Calu3 (cell line): ENCODE measurements around the gene ORAI3. TPM values are rescaled to one million over a fixed set of nuclear protein-coding genes. Genes with fewer than 3 reads are reported as not detected.

Experiments used
- BruUV-seq: library from RNA; stranded (reverse); fragments of 400-500 nt; replicated peaks from 2 replicates; lab custom pipeline; 2021; lab: Mats Ljungman, UMichigan
- CTCF ChIA-PET: fragments of 300-600 bp; sonication (Branson Sonifier 250); formaldehyde crosslinking; loops from one replicate; lab custom pipeline; 2022; ENCODE audit warnings: antibody characterized with exemption; lab: Charles Lee
- DNase-seq: peaks from one replicate; pipeline ENCODE4 v3.0.0; 2022
- H3K27ac Mint-ChIP-seq: one replicate; pipeline ENCODE4 v1.8.0; 2022; ENCODE audit warnings: mixed read lengths; ENCODE audit not compliant: unreplicated experiment
- H3K27me3 Mint-ChIP-seq: one replicate; pipeline ENCODE4 v1.8.0; 2022; ENCODE audit warnings: mixed read lengths; ENCODE audit not compliant: unreplicated experiment
- H3K36me3 Mint-ChIP-seq: one replicate; pipeline ENCODE4 v1.8.0; 2022; ENCODE audit warnings: mild to moderate bottlenecking, moderate library complexity, mixed read lengths; ENCODE audit not compliant: insufficient read depth, unreplicated experiment
- H3K4me1 Mint-ChIP-seq: one replicate; pipeline ENCODE4 v1.8.0; 2022; ENCODE audit warnings: mild to moderate bottlenecking, low read depth, mixed read lengths; ENCODE audit not compliant: unreplicated experiment
- H3K4me3 Mint-ChIP-seq: one replicate; pipeline ENCODE4 v1.8.0; 2022; ENCODE audit warnings: mild to moderate bottlenecking, low read depth, moderate library complexity, mixed read lengths; ENCODE audit not compliant: unreplicated experiment
- H3K9me3 Mint-ChIP-seq: one replicate; pipeline ENCODE4 v1.8.0; 2022; ENCODE audit warnings: low read depth, mixed read lengths; ENCODE audit not compliant: unreplicated experiment
- intact Hi-C: fragments of 100-400 bp; cut with micrococcal nuclease; formaldehyde crosslinking; loops from one replicate; pipeline ENCODE4 v1.10.0; 2022; ENCODE audit not compliant: unreplicated experiment
- total RNA-seq: library from RNA; stranded (reverse); gene quantifications from 2 replicates; pipeline ENCODE4 v1.2.3, GENCODE V29; 2022
- TF ChIP-seq, protein P1 (sequence below): fragments of 200-600 bp; IDR thresholded peaks from one replicate; pipeline ENCODE4 v1.8.0; 2022; ENCODE audit warnings: antibody characterized with exemption; ENCODE audit not compliant: unreplicated experiment

ORAI3 gene
- total RNA-seq, 1 experiment from 2014 or later = 14.7 TPM

DNA sequence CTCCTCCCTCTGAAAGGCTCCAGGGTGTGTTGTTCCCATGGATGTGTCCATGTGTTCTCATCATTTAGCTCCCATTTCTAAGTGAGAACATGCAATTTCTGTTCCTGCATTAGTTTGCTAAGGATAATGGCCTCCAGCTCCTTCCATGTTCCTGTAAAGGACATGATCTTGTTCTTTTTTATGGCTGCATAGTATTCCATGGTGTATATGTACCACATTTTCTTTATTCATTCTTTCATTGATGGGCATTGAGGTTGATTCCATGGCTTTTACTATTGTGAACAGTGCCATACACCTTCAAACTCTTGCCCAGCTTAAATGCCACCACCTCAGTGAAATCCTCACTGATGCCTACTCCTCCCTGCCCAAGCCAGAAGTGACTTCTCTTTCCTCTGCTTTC, 4.5 kb upstream of the ORAI3 start:
- no TSS peak for BruUV-seq
- CTCF ChIA-PET = no interaction called here
- no peaks in the 10 kb centered on the region for H3K9me3 Mint-ChIP-seq

DNA sequence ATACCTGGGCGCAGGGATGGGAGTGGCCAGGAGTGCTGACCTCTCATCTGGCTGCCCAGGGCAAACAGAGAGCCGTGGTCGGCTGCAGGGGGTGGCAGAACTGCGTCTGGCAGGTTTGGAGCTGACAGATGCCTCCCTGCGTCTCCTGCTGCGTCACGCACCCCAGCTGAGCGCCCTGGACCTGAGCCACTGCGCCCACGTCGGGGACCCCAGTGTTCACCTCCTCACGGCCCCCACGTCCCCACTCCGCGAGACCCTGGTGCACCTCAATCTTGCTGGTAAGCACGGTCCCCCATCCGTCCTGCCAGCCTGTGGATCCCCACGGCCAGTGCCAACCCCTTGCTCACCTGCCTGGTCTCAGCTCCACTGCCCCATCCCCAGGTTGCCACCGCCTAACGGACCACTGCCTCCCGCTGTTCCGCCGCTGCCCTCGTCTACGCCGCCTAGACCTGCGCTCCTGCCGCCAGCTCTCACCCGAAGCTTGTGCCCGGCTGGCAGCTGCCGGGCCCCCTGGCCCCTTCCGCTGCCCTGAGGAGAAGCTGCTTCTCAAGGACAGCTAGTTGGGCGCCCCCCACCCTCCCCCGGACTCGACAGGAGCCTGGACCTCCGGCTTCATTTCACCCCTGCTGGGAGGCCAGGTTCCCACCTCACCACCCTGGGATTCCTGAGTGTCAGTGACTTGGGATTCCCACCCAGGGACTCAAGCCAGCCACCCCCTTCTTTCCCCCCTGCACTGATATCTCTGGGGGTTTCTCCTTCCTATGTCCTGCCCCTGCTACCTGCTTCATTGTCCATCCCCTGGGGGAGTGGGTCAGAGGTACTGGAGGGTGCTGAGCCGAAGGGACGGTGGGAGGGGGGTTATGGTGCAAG, 2.0 kb upstream of the ORAI3 start:
- TF ChIP-seq, protein P1, sequence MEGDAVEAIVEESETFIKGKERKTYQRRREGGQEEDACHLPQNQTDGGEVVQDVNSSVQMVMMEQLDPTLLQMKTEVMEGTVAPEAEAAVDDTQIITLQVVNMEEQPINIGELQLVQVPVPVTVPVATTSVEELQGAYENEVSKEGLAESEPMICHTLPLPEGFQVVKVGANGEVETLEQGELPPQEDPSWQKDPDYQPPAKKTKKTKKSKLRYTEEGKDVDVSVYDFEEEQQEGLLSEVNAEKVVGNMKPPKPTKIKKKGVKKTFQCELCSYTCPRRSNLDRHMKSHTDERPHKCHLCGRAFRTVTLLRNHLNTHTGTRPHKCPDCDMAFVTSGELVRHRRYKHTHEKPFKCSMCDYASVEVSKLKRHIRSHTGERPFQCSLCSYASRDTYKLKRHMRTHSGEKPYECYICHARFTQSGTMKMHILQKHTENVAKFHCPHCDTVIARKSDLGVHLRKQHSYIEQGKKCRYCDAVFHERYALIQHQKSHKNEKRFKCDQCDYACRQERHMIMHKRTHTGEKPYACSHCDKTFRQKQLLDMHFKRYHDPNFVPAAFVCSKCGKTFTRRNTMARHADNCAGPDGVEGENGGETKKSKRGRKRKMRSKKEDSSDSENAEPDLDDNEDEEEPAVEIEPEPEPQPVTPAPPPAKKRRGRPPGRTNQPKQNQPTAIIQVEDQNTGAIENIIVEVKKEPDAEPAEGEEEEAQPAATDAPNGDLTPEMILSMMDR = no peak
- CTCF ChIA-PET = interaction anchor here (0.6 kb wide), 1 partner anchor 24 kb away, joined by 12 read pairs; the partner anchor contains the start of gene FBXL19
- H3K9me3 Mint-ChIP-seq = no peaks in the 10 kb centered on the region
- no peaks in the 10 kb centered on the region for H3K27me3 Mint-ChIP-seq
- peak overlapping the region; percentile 31 for H3K27ac Mint-ChIP-seq
- DNase-seq = no peak
- H3K4me1 Mint-ChIP-seq = peaks cover 26% of the 10 kb centered on the region
- H3K36me3 Mint-ChIP-seq = peaks cover 65% of the 10 kb centered on the region
- peak overlapping the region; percentile 3 for H3K4me3 Mint-ChIP-seq
- intact Hi-C loops = no loop called here
- no TSS peak for BruUV-seq

More for the DNA sequence above, 4.5 kb upstream of the ORAI3 start:
- H3K36me3 Mint-ChIP-seq = peaks cover 67% of the 10 kb centered on the region
- intact Hi-C loops = no loop called here
- no peak for DNase-seq
- H3K4me3 Mint-ChIP-seq = no peak overlapping the region
- H3K4me1 Mint-ChIP-seq = peaks cover 18% of the 10 kb centered on the region
- H3K27me3 Mint-ChIP-seq = no peaks in the 10 kb centered on the region
- no peak overlapping the region for H3K27ac Mint-ChIP-seq
- TF ChIP-seq, protein P1 = no peak

GRCh38 chr16:30947541-30947858, 1.4 kb upstream of the ORAI3 start:
- peaks cover 59% of the 10 kb centered on the region for H3K36me3 Mint-ChIP-seq
- BruUV-seq = no TSS peak
- no peaks in the 10 kb centered on the region for H3K9me3 Mint-ChIP-seq
- H3K4me1 Mint-ChIP-seq = peaks cover 20% of the 10 kb centered on the region
- TF ChIP-seq, protein P1 = no peak
- intact Hi-C loops = no loop called here
- H3K27me3 Mint-ChIP-seq = no peaks in the 10 kb centered on the region
- CTCF ChIA-PET = interaction anchor here (0.6 kb wide), 1 partner anchor 24 kb away, joined by 12 read pairs; the partner anchor contains the start of gene FBXL19
- H3K27ac Mint-ChIP-seq = no peak overlapping the region
- H3K4me3 Mint-ChIP-seq = peak overlapping the region; percentile 3
- no peak for DNase-seq

GRCh38 chr16:30947859-30948666, 805 bp upstream of the ORAI3 start:
- no peaks in the 10 kb centered on the region for H3K27me3 Mint-ChIP-seq
- no peaks in the 10 kb centered on the region for H3K9me3 Mint-ChIP-seq
- peak overlapping the region; percentile 90 for H3K27ac Mint-ChIP-seq
- BruUV-seq = no TSS peak
- intact Hi-C loops = no loop called here
- H3K4me1 Mint-ChIP-seq = peaks cover 14% of the 10 kb centered on the region
- H3K4me3 Mint-ChIP-seq = peak overlapping the region; percentile 80
- CTCF ChIA-PET = no interaction called here
- TF ChIP-seq, protein P1 = no peak
- H3K36me3 Mint-ChIP-seq = peaks cover 59% of the 10 kb centered on the region
- DNase-seq = peak; percentile 76
